ENCODE results near the gene PTPRN2.

GRCh38 chr7:158276414-158277218, 311.0 kb downstream of the PTPRN2 start:
- TF ChIP-seq CTCF (IDR thresholded peaks at IDR 0.05; ENCODE audit: low read depth, low read length) (no peak), POLR2A (IDR thresholded peaks at IDR 0.05; ENCODE audit: extremely low read depth, insufficient read length) (no peak), MYC (IDR thresholded peaks at IDR 0.05; ENCODE audit: low read depth, low read length) (no peak), MAX (IDR thresholded peaks at IDR 0.05; ENCODE audit: low read depth, low read length) (no peak)
